ENCODE measurements around the gene JAKMIP3. TPM values are rescaled to one million over a fixed set of nuclear protein-coding genes. Genes with fewer than 3 reads are reported as not detected.

JAKMIP3 gene
- total RNA-seq, 1 donor from 2014 or later: 0.40 TPM

- Mint-ChIP-seq H3K4me1 (no peaks in the 10 kb centered on the region), H3K9me3 (peaks cover 4% of the 10 kb centered on the region), H3K27me3 (ENCODE audit: low read depth) (peaks cover 28% of the 10 kb centered on the region), H3K27ac (ENCODE audit: unreplicated experiment) (no peak overlapping the region), H3K36me3 (ENCODE audit: low read depth) (peaks cover 5% of the 10 kb centered on the region), H3K4me3 (no peak overlapping the region)
- TF ChIP-seq CTCF (conservative IDR thresholded peaks at IDR 0.05): no peak
- DNase-seq (ENCODE audit: low read depth, low spot score): no peak
Measured at GRCh38 chr10:132050191-132050590, 15.6 kb upstream of the JAKMIP3 start.

- Mint-ChIP-seq H3K4me1 (no peaks in the 10 kb centered on the region), H3K27me3 (ENCODE audit: low read depth) (peaks cover 28% of the 10 kb centered on the region), H3K36me3 (ENCODE audit: low read depth) (peaks cover 5% of the 10 kb centered on the region), H3K4me3 (no peak overlapping the region), H3K9me3 (peaks cover 4% of the 10 kb centered on the region), H3K27ac (ENCODE audit: unreplicated experiment) (no peak overlapping the region)
- TF ChIP-seq CTCF (conservative IDR thresholded peaks at IDR 0.05): no peak
- no peak for DNase-seq (ENCODE audit: low read depth, low spot score)
Measured at GRCh38 chr10:132052124-132052523, 13.6 kb upstream of the JAKMIP3 start.

GRCh38 chr10:132054564-132054963 lies 11.2 kb upstream of the JAKMIP3 start:
- Mint-ChIP-seq H3K4me3 (no peak overlapping the region), H3K4me1 (no peaks in the 10 kb centered on the region), H3K27ac (ENCODE audit: unreplicated experiment) (no peak overlapping the region), H3K9me3 (peaks cover 4% of the 10 kb centered on the region), H3K36me3 (ENCODE audit: low read depth) (peaks cover 5% of the 10 kb centered on the region), H3K27me3 (ENCODE audit: low read depth) (peaks cover 19% of the 10 kb centered on the region)
- DNase-seq (ENCODE audit: low read depth, low spot score): peak; percentile 32
- TF ChIP-seq CTCF (conservative IDR thresholded peaks at IDR 0.05): no peak

GRCh38 chr10:132055616-132056015 lies 10.1 kb upstream of the JAKMIP3 start:
- TF ChIP-seq CTCF (conservative IDR thresholded peaks at IDR 0.05): no peak
- DNase-seq (ENCODE audit: low read depth, low spot score): no peak
- Mint-ChIP-seq H3K36me3 (ENCODE audit: low read depth) (peaks cover 5% of the 10 kb centered on the region), H3K27me3 (ENCODE audit: low read depth) (peaks cover 16% of the 10 kb centered on the region), H3K9me3 (peaks cover 4% of the 10 kb centered on the region), H3K27ac (ENCODE audit: unreplicated experiment) (no peak overlapping the region), H3K4me1 (peaks cover 8% of the 10 kb centered on the region), H3K4me3 (no peak overlapping the region)

- Mint-ChIP-seq H3K27ac (ENCODE audit: unreplicated experiment) (no peak overlapping the region), H3K4me1 (peaks cover 8% of the 10 kb centered on the region), H3K9me3 (peaks cover 4% of the 10 kb centered on the region), H3K4me3 (no peak overlapping the region), H3K27me3 (ENCODE audit: low read depth) (peaks cover 19% of the 10 kb centered on the region), H3K36me3 (ENCODE audit: low read depth) (peaks cover 5% of the 10 kb centered on the region)
- DNase-seq (ENCODE audit: low read depth, low spot score): no peak
- no peak for TF ChIP-seq CTCF (conservative IDR thresholded peaks at IDR 0.05)
Measured at GRCh38 chr10:132056663-132057062, 9.1 kb upstream of the JAKMIP3 start.

Measured in neural crest cell (in vitro differentiated cells).